ENCODE measurements around the gene KCNH1.

The KCNH1 gene

DNA sequence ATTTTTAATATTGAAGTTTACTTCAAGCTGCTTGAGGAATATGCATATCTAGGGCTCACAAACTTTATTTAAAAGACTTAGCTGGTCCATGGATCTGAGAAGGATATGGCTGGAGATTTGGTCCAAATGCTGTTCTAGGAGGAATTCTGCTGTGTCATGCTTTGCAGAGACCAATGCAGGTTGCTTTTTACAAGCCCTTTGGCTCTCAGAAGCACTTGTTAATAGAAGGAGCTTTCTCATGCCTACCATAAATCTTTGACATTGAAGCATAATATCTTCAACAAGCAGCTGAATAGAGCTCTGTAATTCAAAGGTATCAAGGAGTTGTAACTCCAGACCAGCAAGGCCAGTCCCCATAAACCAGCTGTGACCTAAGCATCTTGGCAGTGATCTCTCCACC is 506.2 kb downstream of the KCNH1 start:
- Histone ChIP-seq H3K9ac (ENCODE audit: low read length) (no peak overlapping the region), H3K36me3 (ENCODE audit: control insufficient read depth, insufficient read depth, low read length, severe bottlenecking) (no peaks in the 10 kb centered on the region), H3K4me1 (ENCODE audit: control insufficient read depth, insufficient read depth, low read length) (peaks cover 4% of the 10 kb centered on the region), H3K9me3 (ENCODE audit: control insufficient read depth, low read length) (no peaks in the 10 kb centered on the region), H3K27me3 (replicated peaks; ENCODE audit: control insufficient read depth, insufficient read depth, low read length) (peaks cover 4% of the 10 kb centered on the region), H3K4me3 (ENCODE audit: low read length) (no peak overlapping the region)
- peak; percentile 25 for DNase-seq (ENCODE audit: low read depth)

Measured in adipocyte (in vitro differentiated cells).